HepG2 (cell line): Measurements from ENCODE around the gene NSF. TPM values are rescaled to one million over a fixed set of nuclear protein-coding genes. Genes with fewer than 3 reads are reported as not detected.

ENCODE experiments used
- AKAP8 ChIP-seq: sonication (generic); formaldehyde crosslinking; IDR thresholded peaks from 2 replicates; pipeline ENCODE4 v1.5.1; 2020; ENCODE audit warnings: mild to moderate bottlenecking, missing genetic modification reagents
- CREB3 ChIP-seq: sonication (generic); formaldehyde crosslinking; IDR thresholded peaks from 2 replicates; pipeline ENCODE4 v1.5.0; 2020; ENCODE audit warnings: missing genetic modification reagents
- ETV6 ChIP-seq: sonication (generic); formaldehyde crosslinking; conservative IDR thresholded peaks from 2 replicates; pipeline ENCODE4 v1.4.0; 2020; ENCODE audit warnings: missing genetic modification reagents
- FOXJ3 ChIP-seq: sonication (generic); formaldehyde crosslinking; IDR thresholded peaks from 2 replicates; pipeline ENCODE4 v1.4.0; 2020; ENCODE audit warnings: missing genetic modification reagents, mild to moderate bottlenecking, borderline replicate concordance
- HDAC6 ChIP-seq: fragments of 200-600 bp; sonication (generic); IDR thresholded peaks from 2 replicates; pipeline ENCODE4 v1.7.0; 2017; ENCODE audit warnings: mild to moderate bottlenecking, antibody characterized with exemption, low read length, low read depth
- HMG20A ChIP-seq: IDR thresholded peaks from 2 replicates; pipeline ENCODE4 v1.6.1; 2016; ENCODE audit warnings: borderline replicate concordance
- HMGXB3 ChIP-seq: sonication (generic); formaldehyde crosslinking; IDR thresholded peaks from 2 replicates; pipeline ENCODE4 v1.4.0; 2020; ENCODE audit warnings: missing genetic modification reagents, borderline replicate concordance
- ISX ChIP-seq: sonication (generic); formaldehyde crosslinking; conservative IDR thresholded peaks from 2 replicates; pipeline ENCODE4 v1.5.0; 2020; ENCODE audit warnings: missing genetic modification reagents
- NBN ChIP-seq: fragments of 450-650 bp; conservative IDR thresholded peaks from 2 replicates; pipeline ENCODE4 v1.6.1; 2017
- NRL ChIP-seq: sonication (generic); formaldehyde crosslinking; IDR thresholded peaks from 2 replicates; pipeline ENCODE4 v1.5.0; 2020; ENCODE audit warnings: missing genetic modification reagents, mild to moderate bottlenecking, moderate library complexity, borderline replicate concordance
- SIN3A ChIP-seq: IDR thresholded peaks from 2 replicates; pipeline ENCODE4 v1.6.1; 2011; ENCODE audit warnings: low read depth, mild to moderate bottlenecking, control low read depth, low read length, borderline replicate concordance
- SP1 ChIP-seq, 2 experiments: fragments of 450-650 bp in 1 of 2; sonication (generic) in 1 of 2; formaldehyde crosslinking in 1 of 2; IDR thresholded peaks; 2 replicates each; pipeline versions ENCODE4 v1.4.0 to v1.6.1; 2016 to 2020; ENCODE audit warnings: missing genetic modification reagents in 1 of 2
- TCF7L2 ChIP-seq: IDR thresholded peaks from 2 replicates; pipeline ENCODE4 v1.6.1; 2011; ENCODE audit warnings: mild to moderate bottlenecking, low read depth, low read length, moderate library complexity
- THAP9 ChIP-seq: sonication (generic); formaldehyde crosslinking; IDR thresholded peaks from 2 replicates; pipeline ENCODE4; 2020; ENCODE audit warnings: missing genetic modification reagents, mild to moderate bottlenecking, borderline replicate concordance
- THYN1 ChIP-seq: sonication (generic); formaldehyde crosslinking; IDR thresholded peaks from 2 replicates; pipeline ENCODE4 v1.8.1; 2023; ENCODE audit warnings: low read depth, mild to moderate bottlenecking, moderate library complexity, missing genetic modification reagents, borderline replicate concordance
- ZBTB42 ChIP-seq: sonication (generic); formaldehyde crosslinking; IDR thresholded peaks from 2 replicates; pipeline ENCODE4 v1.5.0; 2020; ENCODE audit warnings: mild to moderate bottlenecking, missing genetic modification reagents
- ZFP41 ChIP-seq: sonication (generic); formaldehyde crosslinking; IDR thresholded peaks from 2 replicates; pipeline ENCODE4 v1.4.0; 2020; ENCODE audit warnings: mild to moderate bottlenecking, missing genetic modification reagents, borderline replicate concordance
- ZNF446 ChIP-seq: sonication (generic); formaldehyde crosslinking; IDR thresholded peaks from 2 replicates; pipeline ENCODE4 v1.5.0; 2020; ENCODE audit warnings: mild to moderate bottlenecking, missing genetic modification reagents
- ZNF543 ChIP-seq: sonication (generic); formaldehyde crosslinking; IDR thresholded peaks from 2 replicates; pipeline ENCODE4 v1.4.0; 2020; ENCODE audit warnings: mild to moderate bottlenecking, missing genetic modification reagents
- ZNF644 ChIP-seq: IDR thresholded peaks from 2 replicates; pipeline ENCODE4 v1.6.1; 2016; ENCODE audit warnings: low read depth
- ZNF792 ChIP-seq: IDR thresholded peaks from 2 replicates; pipeline ENCODE4 v1.6.1; 2016
- polyA plus RNA-seq, 8 experiments: library from polyadenylated mRNA; depleted of rRNA in 3 of 8; stranded (reverse) in 7 of 8; unstranded in 1 of 8; fragments of >200 nt; fragmentation: Illumina TruSeq in 4 of 8; extraction: Trizol in 4 of 8; gene quantifications; 2 replicates each; pipeline versions ENCODE4 v1.2.1 to v1.2.3, GENCODE V29; 2011 to 2016; ENCODE audit warnings: low read depth in 4 of 8, missing spikeins in 1 of 8, mixed read lengths in 1 of 8; ENCODE audit not compliant: insufficient read depth in 1 of 8
- total RNA-seq, 5 experiments: library from RNA; depleted of rRNA; stranded (reverse); fragments of >200 nt; fragmentation: Illumina TruSeq; extraction: Trizol; gene quantifications; 2 replicates each; pipeline ENCODE4 v1.2.3, GENCODE V29; 2016; ENCODE audit warnings: low read depth in 1 of 5

NSF gene
- total and polyA plus RNA-seq, 2 of the 13 experiments (the other 11 are each of a cell fraction or from before 2014, with no cell fraction given), result 21.9 to 37.8 TPM

GRCh38 chr17:46795379-46795952, 205.0 kb downstream of the NSF start (continued):
- 0 out of 2 replicates have a peak, but pooled peaks have one; percentile 20 for TF ChIP-seq ZNF644 (CRISPR knock-in tag)
- no peak for TF ChIP-seq FOXJ3 (CRISPR knock-in tag)
- no peak for TF ChIP-seq THYN1 (CRISPR knock-in tag)
- no peak for TF ChIP-seq ZNF792 (CRISPR knock-in tag)
- TF ChIP-seq ZNF446, result no peak
- 0 out of 2 replicates have a peak, but pooled peaks have one; percentile 47 for TF ChIP-seq ZNF543 (CRISPR knock-in tag)
- TF ChIP-seq HDAC6, result no peak
- TF ChIP-seq AKAP8 (CRISPR knock-in tag), result no peak
- no peak for TF ChIP-seq TCF7L2
- no peak for TF ChIP-seq ETV6 (CRISPR knock-in tag)
- TF ChIP-seq ISX (CRISPR knock-in tag), result no peak
- TF ChIP-seq ZBTB42 (CRISPR knock-in tag), result no peak
- no peak for TF ChIP-seq ZFP41
- no peak for TF ChIP-seq NBN
- peak; percentile 34; the same call in 1 of the 2 replicates for TF ChIP-seq SIN3A
- no peak for TF ChIP-seq NRL (CRISPR knock-in tag)
- no peak for TF ChIP-seq CREB3 (CRISPR knock-in tag)
- TF ChIP-seq THAP9 (CRISPR knock-in tag), result peak; percentile 21; the same call in 1 of the 2 replicates
- TF ChIP-seq HMG20A (CRISPR knock-in tag), result no peak
- no peak for TF ChIP-seq SP1 (IDR thresholded peaks at IDR 0.05)
- TF ChIP-seq SP1 (CRISPR knock-in tag; IDR thresholded peaks at IDR 0.05), result no peak; the same call in 1 of the 2 replicates
- TF ChIP-seq HMGXB3 (CRISPR knock-in tag), result 0 out of 2 replicates have a peak, but pooled peaks have one; percentile 33
